ENCODE measurements around the gene TTLL9.

TTLL9 gene

DNA sequence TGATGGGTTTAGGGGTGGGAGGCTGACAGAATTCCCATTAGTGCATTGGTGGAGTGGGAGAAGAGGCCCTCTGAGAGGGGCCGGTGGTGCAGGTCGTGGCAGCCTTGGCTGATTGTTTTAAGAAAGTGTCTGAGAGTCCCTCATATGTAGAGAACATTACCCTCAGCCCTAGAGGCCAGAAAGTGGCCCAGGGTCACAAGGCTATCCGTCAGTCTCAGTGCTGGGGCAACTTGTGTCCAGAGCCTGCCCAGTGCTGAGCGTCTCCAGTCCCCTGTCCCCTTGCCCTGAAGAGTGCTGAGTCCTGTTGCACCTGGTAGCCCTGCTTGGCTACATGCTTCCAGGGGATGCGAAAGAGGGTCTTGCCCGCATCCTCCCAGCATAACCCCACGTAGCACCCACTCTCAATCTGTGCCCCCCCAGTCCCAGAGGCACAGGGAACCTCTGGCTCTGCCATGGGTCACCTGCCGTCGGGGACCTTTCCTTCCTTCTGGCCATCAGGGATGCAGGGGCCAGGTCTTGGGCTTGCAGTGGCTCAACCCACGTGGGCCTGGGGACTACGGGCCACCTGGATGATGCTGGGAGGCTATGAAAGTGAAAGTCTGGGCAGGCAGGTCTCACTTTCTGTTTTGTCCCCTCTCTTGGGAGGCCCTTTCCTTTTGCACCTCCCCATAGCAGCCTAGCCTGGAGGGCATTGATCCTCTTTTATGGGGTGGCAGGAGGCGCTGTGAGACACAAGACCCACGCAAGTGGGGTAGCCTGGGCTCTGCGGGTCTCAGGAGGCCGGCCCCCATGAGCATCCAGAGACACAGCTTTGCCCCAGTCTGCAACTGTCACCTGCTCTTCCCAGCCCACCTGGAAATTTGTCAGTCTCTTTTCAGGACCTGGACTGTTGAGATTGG, 12.3 kb upstream of the TTLL9 start:
- DNase-seq (ENCODE audit: low spot score) = no peak

DNA sequence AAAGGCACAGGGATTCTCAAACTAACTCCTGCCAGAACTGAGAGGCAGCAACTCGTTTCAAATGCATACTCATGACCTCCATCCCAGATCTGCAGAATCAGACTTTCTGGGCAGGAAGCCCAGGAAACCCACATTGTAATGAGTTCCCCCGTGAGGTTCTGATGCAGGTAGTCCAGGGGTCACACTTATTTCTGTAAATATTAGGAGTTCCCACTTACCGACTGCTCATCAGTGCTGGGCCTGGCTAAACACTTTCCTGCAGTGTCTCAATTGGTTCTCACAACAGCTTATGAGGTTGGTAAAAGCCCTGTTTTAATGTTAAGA, 11.7 kb upstream of the TTLL9 start:
- no peak for DNase-seq (ENCODE audit: low spot score)

DNA sequence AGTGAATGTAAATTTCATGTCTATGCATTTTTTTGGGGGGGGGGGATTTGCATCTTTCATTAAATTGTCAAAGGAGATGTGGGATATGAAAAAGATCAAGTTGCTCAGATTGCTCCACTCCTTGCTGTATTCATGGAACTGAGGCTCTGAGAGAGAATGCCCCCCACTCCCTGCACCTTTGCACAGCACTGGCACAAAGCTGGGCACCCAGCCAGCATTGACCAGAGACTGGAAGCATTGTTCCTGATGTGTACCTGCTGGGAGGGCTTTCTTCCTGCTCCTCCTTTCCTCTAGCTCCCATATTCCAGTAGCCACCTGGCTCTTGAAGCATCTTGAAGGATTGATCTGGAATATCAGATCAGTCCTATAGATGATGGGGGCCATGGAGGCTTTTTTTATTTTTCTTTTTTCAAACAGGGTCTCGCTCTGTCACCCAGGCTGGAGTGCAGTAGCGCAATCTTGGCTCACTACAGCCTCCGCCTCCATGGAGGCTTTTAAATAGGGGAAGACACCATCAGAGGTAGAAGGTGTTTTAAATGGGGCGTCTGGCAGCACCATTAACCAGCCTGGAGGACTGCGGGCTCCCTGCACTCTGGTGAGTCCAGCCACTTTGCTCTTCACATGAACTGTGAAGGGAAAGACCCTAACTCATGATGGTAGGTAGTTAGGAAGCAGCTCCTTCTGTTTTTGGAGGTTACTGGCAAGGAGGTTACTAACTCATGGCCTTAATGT, 11.0 kb upstream of the TTLL9 start:
- no peak for DNase-seq (ENCODE audit: low spot score)

DNA sequence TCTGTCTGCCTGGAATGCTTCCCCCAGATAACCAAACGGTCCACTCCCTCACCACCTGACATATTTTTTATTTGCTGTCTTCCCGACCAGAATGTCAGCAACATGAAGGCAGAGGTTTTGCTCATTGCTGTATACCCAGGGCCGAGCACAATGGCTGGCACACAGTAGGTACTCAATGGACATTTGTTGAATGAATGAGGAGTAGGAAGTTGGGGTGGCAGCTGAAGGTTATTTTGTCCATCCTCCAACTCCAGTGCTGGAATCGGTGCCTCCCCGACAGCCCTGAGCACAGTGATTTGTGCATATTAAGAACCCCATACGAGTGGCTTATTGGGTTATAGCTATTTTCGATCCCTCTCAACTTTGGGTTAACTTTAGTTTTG, 10.4 kb upstream of the TTLL9 start:
- no peak for DNase-seq (ENCODE audit: low spot score)

DNA sequence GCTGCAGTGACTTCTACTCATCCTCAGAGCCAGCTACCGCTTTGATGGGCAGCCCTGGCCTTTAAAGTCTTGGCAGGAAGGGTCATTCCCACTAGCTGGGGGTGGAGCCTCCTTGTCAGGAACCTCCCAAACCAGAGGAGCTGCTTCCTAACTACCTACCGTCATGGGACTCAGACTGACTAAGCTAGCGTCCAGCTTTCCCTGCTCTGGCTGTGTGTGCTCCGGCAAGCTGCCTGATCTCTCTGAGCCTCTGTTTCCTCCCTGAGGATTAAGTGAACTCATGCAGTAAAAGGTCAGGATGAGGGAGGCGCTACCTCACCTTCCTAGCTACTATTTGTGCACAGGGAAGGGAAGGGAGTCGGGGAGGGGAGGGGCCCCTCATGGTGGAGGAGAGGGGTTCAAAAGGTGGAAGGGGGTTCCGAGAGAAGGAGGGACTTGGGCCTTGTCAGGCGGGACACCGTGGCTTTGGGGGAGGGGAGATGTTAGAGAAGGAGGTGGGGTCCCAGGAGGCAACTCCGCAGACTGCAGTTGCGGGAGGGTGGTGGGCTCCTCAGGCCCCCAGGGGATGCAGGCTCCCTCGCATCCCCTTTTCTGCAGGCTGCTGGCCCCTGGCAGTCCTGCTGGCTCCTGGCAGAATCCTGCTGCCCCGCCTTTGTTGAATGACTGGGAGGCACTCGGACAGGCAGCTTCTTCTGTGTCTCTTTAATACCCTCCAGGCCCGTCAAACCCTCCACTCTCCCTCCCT, 9.9 kb upstream of the TTLL9 start:
- DNase-seq (ENCODE audit: low spot score) = peak; percentile 71

DNA sequence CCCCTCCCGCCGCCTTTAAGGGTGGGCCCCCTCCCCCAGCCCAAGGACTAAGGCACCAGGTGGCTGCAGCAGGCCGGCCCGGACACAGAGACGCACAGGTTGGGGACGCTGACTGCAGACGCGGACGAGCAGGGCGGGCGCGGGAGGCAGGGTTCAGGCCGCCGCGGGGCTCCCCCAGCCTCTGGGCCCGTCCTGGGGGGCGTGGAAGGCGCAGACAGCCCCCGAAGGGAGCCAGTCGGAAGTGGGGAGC, 9.4 kb upstream of the TTLL9 start:
- DNase-seq (ENCODE audit: low spot score) = no peak

DNA sequence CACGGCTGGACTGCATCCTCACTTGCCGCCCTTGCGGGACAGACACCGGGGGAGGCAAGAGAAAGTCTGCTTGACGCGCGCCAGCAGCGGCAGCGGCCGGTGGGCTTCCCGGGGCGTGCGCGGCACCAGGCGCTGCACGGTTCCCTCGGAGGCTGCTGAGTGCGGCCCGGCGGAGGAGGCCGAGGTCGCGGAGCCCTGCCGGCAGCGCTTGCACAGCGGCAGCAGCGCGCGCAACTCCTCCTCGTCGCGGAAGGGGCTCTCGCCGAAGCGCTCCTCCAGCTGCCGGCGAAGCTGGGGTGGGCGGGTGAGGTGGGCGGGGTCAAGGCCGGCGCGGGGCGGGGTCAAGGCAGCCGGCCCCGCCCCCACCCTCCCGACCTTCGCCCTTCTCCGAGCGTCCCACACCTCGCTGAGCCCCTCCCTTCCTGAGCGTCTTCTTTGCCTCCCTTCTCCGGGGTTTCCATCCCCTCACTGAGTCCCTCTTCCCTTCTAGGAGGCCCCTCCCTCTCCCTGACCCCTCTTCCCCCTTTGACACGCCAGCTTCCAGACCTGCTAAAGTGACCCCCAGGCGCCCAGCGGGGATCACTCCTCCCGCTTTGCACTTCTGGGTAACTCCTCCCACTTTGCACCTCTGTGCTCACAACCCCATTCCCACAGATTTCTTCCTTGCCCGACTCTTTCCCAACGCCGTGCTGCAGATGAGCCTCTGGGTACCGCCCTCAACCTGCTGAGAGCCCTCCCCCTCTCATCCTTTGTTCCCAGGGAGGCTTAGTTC, 8.9 kb upstream of the TTLL9 start:
- peak; percentile 48 for DNase-seq (ENCODE audit: low spot score)

DNA sequence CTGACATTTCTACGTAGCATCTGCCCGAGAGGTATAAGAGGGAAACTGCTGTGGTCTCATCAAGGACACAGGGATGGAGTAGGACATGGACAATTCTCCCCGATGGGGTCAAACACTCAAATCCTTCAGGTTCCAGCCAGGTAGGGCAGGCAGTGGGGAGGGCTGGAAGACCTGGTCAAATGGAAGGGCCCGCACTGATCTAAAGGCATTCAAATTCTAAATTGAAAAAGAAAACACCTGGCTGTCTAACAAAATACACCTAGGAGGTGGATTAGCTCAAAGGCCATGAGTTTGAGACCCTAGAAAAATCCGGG, 8.3 kb upstream of the TTLL9 start:
- DNase-seq (ENCODE audit: low spot score) = no peak

DNA sequence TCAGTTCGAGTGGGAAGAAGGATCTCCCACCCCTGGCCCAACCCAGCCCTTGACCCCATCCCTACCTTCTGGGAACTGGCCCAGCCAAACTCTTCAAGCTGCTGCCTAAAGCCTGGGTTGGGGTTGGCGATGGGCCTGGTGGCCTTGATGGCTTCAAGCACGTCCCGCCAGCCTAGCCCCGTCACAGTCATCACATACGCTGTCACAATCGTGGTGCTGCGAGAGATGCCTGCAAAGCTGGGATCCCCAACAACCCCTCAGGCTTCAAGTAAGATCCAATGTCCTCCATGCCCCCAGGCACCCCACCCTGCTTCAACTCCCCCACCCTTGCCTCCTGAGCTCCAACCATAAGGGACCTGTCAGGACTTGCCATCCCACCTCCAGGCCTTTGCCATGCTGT, 7.9 kb upstream of the TTLL9 start:
- DNase-seq (ENCODE audit: low spot score) = no peak

DNA sequence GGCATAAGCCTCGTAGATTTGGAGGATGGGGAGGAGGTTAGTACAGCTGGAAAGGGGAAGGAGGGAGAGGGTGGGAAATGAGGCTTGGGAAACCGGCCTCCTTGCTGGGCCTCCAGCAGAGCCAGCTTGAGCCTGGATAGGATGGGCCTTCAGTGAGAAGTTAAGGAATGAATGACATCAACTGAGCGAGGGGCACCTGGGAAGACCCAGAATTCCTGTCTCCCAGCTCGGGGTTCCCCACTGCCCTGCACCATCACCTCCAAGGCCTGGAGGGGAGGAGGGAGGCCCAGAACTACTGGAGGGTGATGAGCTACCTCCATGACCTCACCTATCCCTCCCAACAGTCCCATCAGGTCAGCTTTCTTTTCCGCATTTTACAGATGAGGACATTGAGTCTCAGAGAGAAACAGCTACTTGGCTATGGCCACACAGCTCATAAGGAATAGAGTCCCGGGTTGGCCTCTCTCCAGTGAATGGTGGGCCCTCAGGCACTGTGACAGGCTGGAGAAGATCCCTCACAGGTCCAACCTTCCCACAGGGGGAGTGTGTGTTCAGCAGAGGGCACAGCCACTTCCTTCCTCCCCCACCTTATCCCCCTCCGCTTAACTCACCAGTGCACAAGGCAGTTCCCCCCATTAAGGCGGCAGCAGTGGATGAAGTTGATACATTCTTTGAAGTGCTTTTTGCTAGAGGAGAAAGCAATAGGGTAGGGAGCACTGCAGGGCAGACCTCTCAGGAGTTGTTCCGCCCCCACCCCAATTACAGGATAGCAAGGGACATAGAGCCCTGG, 6.9 kb upstream of the TTLL9 start:
- DNase-seq (ENCODE audit: low spot score) = no peak

DNA sequence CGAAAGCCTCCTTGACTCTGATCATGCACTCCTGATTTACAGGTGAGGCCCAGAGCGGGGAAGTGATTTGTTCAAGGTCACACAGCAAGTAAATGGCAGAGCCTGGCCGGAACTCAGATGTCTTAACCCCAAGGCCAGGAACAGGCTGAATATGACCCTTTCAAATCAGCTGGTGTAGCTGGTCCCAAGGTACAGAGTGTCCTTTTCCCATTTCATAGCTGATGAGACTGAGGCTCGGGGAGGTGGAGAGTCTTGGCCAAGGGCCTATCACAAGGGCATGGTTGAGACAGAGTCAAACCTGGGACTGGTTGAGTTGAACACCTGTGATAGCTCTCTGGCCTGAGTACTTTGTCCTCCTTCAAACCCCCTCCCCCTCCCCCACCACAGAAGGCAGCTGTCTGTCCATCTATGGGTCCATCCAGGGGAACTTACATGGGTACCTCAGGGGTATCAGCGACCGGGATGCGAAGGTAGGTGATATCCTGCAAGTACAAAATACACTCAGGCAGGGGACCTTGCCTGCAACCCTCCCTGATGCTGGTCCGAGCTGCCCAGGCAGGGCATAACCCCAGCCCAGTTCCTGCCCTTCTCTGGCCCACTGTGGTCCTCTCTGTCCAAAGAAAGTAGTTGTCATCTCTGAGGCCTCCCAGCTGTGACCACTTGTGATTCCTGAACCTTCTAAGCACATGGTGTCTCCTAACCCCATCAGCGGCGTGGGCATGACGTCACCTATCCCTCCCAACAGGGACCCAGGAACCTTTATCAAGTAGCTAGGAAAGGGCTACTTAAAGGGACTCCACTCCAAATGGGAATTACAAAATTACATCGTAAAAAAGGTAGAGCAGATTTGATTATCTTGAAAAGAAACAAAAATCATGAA, 5.7 kb upstream of the TTLL9 start:
- no peak for DNase-seq (ENCODE audit: low spot score)

DNA sequence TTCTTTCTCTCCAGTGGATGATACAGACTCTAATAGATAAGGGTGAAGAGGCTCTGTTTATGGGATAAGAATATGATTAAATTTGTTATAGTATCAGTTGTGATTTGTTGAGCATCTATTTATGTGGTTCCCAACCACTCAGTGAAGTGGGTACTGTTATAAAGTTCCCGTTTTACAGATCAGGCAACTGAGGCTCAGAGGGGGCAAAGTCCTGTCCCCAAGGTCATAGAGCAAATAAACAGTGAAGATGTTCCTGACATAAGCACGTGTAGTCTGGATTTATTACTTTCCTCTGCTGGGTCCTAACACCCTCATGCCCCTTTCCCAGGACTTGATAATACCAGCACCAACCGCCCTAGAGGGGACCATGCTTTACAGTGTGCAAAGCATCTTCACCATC, 4.2 kb upstream of the TTLL9 start:
- no peak for DNase-seq (ENCODE audit: low spot score)

DNA sequence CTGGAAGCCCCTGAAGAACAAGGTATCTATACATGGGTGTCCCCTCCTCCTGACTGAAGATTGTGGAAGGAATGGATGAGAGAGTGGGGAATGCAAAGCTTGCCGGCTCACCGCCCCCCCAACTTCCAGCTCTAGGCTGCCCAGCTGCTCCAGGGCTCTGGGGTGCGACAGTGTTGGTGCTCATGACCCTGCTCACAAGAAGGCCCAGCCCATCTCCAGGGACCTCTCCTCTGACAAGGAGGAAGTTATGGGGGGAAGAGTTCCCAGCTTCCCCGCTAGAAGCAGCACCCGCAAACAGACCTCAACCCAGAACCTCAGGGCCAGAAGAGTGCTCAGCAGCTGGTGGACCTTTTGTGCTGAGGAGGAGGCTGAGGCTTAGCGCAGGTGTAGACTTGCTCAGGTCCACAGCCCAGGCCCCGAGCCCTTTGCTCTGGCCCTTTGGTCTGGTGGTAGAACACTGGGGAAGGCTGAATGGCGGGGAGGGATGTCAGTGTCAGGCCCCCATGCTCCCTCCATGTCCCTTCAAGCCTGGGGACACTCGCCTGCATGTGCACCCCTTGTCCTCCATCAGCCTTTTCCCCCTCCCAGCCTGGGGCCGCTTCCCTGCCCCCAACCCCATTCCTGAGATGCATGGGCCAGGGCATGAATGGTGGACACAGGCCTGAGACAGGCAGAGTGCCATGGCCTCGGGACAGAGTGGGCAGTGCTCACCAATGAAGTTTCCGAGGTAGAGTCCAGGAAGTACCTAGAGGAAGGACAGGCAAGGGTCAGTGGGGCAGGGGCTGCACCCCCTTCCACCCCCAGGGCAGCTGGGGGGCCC, 1.4 kb upstream of the TTLL9 start:
- DNase-seq (ENCODE audit: low spot score) = no peak

DNA sequence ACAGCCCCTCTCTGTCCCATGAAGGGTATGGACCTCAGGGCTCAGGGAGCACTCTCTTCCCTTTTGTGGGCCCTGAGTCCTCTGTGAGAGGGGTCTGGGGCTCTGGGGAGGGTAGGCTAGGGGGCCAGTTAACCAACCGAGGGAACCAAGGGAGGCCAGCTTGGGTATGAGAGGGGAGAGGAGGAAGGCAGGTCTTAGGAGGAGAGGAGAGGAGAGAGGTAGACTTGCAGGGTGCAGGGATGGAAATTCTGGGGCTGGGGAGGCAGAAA, 827 bp upstream of the TTLL9 start:
- no peak for DNase-seq (ENCODE audit: low spot score)

DNA sequence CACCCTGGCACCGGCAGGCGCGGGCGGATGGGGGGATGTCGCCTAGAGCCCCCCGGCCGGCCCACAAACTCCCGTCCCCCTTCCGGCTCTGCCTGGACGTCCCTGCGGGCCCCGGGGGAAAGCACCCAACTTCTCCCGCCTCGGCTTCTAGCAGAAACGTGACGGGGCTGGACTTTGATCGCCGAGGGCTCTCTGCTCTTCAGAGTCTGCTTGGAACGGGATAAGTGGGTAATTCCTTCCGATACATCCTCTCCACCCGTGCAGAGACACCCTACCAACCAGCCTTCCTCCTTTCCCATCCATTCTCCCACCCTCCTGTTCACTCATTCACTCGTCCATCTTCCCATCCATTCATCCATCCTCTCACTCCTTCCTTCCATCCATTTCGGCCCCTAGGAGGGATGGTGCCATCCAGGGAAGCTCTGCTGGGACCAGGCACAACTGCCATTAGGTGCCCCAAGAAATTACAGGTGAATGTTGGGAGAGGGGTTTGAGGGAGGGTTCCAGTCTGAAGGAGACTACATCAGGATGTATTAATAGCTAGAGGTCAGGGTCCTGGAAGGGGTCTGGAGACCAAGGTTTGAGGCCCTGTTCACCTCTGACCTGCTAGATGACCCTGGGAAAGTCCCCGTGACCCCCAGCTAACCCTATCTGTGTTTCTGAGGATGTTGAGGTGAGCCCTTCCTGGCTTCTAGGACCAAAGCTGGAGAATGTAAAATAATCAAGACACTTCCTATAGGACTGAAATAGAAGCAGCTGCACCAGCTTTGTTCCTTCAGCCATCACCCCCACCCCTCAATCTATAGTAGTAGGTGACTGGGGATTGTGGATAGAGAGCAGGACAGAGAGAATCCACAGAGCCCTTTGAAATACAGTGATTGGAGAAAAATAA, 538 bp downstream of the TTLL9 start:
- no peak for DNase-seq (ENCODE audit: low spot score)

DNA sequence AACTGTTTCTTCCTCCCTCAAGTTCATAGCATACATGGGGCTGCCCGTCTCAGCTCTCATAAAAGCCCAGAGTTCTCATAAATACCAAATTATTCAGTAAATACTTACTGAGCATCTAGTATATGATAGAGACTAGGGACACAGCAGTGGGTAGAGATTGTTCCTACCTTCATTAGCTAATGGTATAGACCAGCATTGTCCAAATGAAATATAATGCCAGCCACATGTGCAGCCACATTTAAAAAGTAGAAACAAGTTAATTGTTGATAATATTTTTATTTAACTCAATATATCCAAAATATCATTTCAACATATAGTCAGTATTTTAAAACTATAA, 1.2 kb downstream of the TTLL9 start:
- no peak for DNase-seq (ENCODE audit: low spot score)

DNA sequence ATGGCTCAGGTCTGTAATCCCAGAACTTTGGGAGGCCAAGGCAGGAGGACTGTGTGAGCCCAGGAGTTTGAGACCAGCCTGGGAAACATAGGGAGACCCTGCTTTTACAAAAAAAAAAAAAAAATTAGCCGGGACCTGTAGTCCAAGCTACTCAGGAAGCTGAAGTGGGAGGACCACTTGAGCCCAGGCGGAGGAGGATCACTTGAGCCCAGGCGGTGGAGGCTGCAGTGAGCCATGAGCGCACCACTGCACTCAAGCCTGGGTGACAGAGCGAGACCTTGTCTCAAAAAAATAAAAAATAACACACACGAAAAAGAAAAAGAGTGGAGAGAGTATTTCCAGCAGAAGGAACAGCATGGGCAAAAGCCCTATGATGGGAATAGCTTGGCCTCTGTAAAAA, 2.0 kb downstream of the TTLL9 start:
- no peak for DNase-seq (ENCODE audit: low spot score)

DNA sequence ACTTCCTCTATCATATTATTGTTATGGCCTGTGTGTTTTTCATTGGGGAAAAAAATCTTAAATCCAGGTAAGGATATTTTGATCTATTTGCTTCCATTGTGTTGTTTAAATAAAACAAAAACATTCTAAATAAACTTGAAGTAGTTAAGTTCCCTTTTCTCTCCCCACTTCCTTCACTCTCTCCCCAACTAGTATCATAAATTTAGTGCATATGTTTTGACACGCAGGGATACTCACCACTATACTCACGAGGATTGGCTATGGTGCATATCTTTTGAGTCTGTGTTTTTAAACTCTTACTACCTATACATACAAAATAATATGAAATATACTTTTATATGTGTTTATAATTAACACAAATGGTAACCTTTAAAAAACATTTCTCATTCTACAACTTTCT, 5.2 kb downstream of the TTLL9 start:
- DNase-seq (ENCODE audit: low spot score) = no peak

DNA sequence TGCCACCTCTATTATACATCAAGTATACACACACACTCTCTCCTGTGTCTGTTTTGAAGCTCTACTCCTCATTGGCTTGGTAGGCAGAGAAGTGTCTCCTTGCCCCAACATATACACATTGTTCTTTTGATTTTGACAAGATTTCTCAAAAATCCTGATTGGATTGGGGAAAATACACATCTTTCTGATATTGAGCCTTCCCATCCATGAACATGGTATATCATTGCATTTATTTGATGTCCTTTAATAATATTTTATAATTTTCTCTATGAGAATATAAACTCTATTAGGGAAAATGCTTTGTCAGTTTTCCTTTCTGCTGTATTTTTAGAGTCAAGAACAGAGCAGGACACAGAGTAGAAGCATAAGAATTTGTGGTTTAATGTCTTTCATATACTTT, 7.2 kb downstream of the TTLL9 start:
- DNase-seq (ENCODE audit: low spot score) = no peak
